HepG2 (cell line): ENCODE measurements around the gene EPC1. TPM values are rescaled to one million over a fixed set of nuclear protein-coding genes. Genes with fewer than 3 reads are reported as not detected.

Source experiments
- HNRNPUL1 ChIP-seq: fragments of 200-400 bp; formaldehyde crosslinking; IDR thresholded peaks from 2 replicates; pipeline ENCODE4 v1.6.1; 2017; ENCODE audit warnings: low read depth, mild to moderate bottlenecking, low read length, moderate library complexity
- KMT2B ChIP-seq: IDR thresholded peaks from 2 replicates; pipeline ENCODE4 v1.6.1; 2016; ENCODE audit warnings: missing genetic modification reagents, missing compliant biosample characterization
- SALL1 ChIP-seq: sonication (generic); formaldehyde crosslinking; IDR thresholded peaks from 2 replicates; pipeline ENCODE4 v1.8.0; 2022; ENCODE audit warnings: mild to moderate bottlenecking, missing genetic modification reagents
- SKI ChIP-seq: fragments of 450-650 bp; IDR thresholded peaks from one replicate; pipeline ENCODE4 v1.6.1; 2018; ENCODE audit warnings: mild to moderate bottlenecking; ENCODE audit not compliant: partially characterized antibody
- SNAPC4 ChIP-seq: sonication (generic); formaldehyde crosslinking; IDR thresholded peaks from 2 replicates; pipeline ENCODE4 v1.4.0; 2020; ENCODE audit warnings: mild to moderate bottlenecking, missing genetic modification reagents
- ZC3H13 ChIP-seq: sonication (generic); formaldehyde crosslinking; IDR thresholded peaks from 2 replicates; pipeline ENCODE4 v1.8.1; 2023; ENCODE audit warnings: mild to moderate bottlenecking, missing genetic modification reagents, moderate library complexity
- ZNF496 ChIP-seq: sonication (generic); formaldehyde crosslinking; IDR thresholded peaks from 2 replicates; pipeline ENCODE4 v1.8.1; 2023; ENCODE audit warnings: mild to moderate bottlenecking, moderate library complexity, missing genetic modification reagents; ENCODE audit not compliant: insufficient replicate concordance
- ZNF607 ChIP-seq: sonication (generic); formaldehyde crosslinking; IDR thresholded peaks from 2 replicates; pipeline ENCODE4 v1.5.1; 2020; ENCODE audit warnings: missing genetic modification reagents, mild to moderate bottlenecking, borderline replicate concordance
- polyA plus RNA-seq, 8 experiments: library from polyadenylated mRNA; depleted of rRNA in 3 of 8; stranded (reverse) in 7 of 8; unstranded in 1 of 8; fragments of >200 nt; fragmentation: Illumina TruSeq in 4 of 8; extraction: Trizol in 4 of 8; gene quantifications; 2 replicates each; pipeline versions ENCODE4 v1.2.1 to v1.2.3, GENCODE V29; 2011 to 2016; ENCODE audit warnings: low read depth in 4 of 8, missing spikeins in 1 of 8, mixed read lengths in 1 of 8; ENCODE audit not compliant: insufficient read depth in 1 of 8
- total RNA-seq, 5 experiments: library from RNA; depleted of rRNA; stranded (reverse); fragments of >200 nt; fragmentation: Illumina TruSeq; extraction: Trizol; gene quantifications; 2 replicates each; pipeline ENCODE4 v1.2.3, GENCODE V29; 2016; ENCODE audit warnings: low read depth in 1 of 5
- TF ChIP-seq, protein P1 (sequence below): sonication (generic); formaldehyde crosslinking; IDR thresholded peaks from 2 replicates; pipeline ENCODE4 v1.4.0; 2020; ENCODE audit warnings: missing genetic modification reagents
- TF ChIP-seq, protein P2 (sequence below): sonication (generic); formaldehyde crosslinking; IDR thresholded peaks from one replicate; pipeline ENCODE4 v1.5.1; 2020; ENCODE audit warnings: mild to moderate bottlenecking, missing genetic modification reagents; ENCODE audit errors: not compliant biosample characterization

Gene EPC1
- total and polyA plus RNA-seq, 2 of the 13 experiments (the other 11 are each of a cell fraction or from before 2014, with no cell fraction given), result 28.7 to 44.2 TPM

DNA sequence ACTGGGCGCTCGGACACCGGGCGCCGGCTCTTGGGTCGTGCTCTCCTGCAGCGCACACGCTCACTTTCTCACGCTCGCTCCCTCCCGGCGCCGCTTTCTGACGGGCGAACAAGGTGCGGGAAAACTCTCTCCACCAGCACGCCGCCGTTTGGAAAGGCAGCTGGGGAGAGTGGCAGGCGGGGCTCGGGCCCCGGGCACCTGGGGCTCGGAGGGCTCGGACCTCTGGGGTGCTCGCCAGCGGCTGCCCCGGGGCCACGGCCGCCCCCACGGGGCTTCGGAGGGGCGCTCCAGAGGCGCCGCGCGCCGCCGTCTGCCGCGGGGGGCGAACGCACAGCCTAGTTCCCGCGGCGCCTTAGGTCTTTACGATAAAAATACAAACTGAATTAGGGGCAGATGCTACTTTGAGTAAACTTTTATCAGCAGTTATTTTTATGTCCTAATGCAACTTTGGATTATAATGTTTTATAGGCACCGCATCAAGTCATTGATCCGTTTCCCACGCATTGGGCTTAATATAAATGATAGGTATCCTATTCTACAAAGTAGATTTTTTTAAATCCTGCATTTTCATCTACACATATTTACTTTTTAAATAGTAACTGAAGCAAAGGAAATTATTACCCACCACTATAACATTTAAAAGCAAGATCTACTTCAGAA lies 535 bp upstream of the EPC1 start (continued):
- TF ChIP-seq SNAPC4 (CRISPR knock-in tag) (no peak), ZNF607 (CRISPR knock-in tag) (no peak), KMT2B (CRISPR knock-in tag) (peak; percentile 48), HNRNPUL1 (no peak), SALL1 (peak; percentile 13), ZC3H13 (CRISPR knock-in tag) (peak; percentile 37; the same call in 1 of the 2 replicates), SKI (peak; percentile 2), ZNF496 (no peak)
- TF ChIP-seq, protein P1, sequence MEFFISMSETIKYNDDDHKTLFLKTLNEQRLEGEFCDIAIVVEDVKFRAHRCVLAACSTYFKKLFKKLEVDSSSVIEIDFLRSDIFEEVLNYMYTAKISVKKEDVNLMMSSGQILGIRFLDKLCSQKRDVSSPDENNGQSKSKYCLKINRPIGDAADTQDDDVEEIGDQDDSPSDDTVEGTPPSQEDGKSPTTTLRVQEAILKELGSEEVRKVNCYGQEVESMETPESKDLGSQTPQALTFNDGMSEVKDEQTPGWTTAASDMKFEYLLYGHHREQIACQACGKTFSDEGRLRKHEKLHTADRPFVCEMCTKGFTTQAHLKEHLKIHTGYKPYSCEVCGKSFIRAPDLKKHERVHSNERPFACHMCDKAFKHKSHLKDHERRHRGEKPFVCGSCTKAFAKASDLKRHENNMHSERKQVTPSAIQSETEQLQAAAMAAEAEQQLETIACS, result peak; percentile 85
- TF ChIP-seq, protein P2, sequence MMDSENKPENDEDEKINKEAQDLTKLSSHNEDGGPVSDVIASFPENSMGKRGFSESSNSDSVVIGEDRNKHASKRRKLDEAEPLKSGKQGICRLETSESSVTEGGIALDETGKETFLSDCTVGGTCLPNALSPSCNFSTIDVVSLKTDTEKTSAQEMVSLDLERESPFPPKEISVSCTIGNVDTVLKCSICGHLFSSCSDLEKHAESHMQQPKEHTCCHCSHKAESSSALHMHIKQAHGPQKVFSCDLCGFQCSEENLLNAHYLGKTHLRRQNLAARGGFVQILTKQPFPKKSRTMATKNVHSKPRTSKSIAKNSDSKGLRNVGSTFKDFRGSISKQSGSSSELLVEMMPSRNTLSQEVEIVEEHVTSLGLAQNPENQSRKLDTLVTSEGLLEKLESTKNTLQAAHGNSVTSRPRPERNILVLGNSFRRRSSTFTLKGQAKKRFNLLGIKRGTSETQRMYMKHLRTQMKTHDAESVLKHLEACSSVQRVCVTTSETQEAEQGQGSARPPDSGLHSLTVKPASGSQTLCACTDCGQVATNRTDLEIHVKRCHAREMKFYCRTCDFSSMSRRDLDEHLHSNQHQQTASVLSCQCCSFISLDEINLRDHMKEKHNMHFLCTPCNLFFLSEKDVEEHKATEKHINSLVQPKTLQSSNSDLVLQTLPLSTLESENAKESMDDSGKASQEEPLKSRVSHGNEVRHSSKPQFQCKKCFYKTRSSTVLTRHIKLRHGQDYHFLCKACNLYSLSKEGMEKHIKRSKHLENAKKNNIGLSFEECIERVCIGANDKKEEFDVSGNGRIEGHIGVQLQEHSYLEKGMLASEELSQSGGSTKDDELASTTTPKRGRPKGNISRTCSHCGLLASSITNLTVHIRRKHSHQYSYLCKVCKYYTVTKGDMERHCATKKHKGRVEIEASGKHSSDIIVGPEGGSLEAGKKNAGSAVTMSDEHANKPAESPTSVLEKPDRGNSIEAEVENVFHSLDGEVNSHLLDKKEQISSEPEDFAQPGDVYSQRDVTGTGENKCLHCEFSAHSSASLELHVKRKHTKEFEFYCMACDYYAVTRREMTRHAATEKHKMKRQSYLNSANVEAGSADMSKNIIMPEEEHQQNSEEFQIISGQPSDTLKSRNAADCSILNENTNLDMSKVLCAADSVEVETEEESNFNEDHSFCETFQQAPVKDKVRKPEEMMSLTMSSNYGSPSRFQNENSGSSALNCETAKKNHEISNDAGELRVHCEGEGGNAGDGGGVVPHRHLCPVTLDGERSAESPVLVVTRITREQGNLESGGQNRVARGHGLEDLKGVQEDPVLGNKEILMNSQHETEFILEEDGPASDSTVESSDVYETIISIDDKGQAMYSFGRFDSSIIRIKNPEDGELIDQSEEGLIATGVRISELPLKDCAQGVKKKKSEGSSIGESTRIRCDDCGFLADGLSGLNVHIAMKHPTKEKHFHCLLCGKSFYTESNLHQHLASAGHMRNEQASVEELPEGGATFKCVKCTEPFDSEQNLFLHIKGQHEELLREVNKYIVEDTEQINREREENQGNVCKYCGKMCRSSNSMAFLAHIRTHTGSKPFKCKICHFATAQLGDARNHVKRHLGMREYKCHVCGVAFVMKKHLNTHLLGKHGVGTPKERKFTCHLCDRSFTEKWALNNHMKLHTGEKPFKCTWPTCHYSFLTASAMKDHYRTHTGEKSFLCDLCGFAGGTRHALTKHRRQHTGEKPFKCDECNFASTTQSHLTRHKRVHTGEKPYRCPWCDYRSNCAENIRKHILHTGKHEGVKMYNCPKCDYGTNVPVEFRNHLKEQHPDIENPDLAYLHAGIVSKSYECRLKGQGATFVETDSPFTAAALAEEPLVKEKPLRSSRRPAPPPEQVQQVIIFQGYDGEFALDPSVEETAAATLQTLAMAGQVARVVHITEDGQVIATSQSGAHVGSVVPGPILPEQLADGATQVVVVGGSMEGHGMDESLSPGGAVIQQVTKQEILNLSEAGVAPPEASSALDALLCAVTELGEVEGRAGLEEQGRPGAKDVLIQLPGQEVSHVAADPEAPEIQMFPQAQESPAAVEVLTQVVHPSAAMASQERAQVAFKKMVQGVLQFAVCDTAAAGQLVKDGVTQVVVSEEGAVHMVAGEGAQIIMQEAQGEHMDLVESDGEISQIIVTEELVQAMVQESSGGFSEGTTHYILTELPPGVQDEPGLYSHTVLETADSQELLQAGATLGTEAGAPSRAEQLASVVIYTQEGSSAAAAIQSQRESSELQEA, result no peak
- TF ChIP-seq, all 625 proteins: peak for 36
